K562 (cell line): ENCODE data around the gene PHTF2. TPM values are rescaled to one million over a fixed set of nuclear protein-coding genes. Genes with fewer than 3 reads are reported as not detected.

Experiments used
- ARID2 ChIP-seq: fragments of 450-650 bp; IDR thresholded peaks from 2 replicates; pipeline ENCODE4 v1.6.1; 2017; ENCODE audit warnings: antibody characterized with exemption, mild to moderate bottlenecking
- ETV5 ChIP-seq: sonication (generic); formaldehyde crosslinking; IDR thresholded peaks from 2 replicates; pipeline ENCODE4 v1.4.0; 2020; ENCODE audit warnings: low read depth, mild to moderate bottlenecking, missing genetic modification reagents
- HOXB6 ChIP-seq: fragments of 250-450 bp; sonication (Bioruptor Pico); IDR thresholded peaks from 2 replicates; pipeline ENCODE4 v1.5.1; 2022; ENCODE audit warnings: mild to moderate bottlenecking, borderline replicate concordance
- MEIS2 ChIP-seq: fragments of 450-650 bp; IDR thresholded peaks from 2 replicates; pipeline ENCODE4 v1.6.1; 2014; ENCODE audit warnings: mild to moderate bottlenecking; ENCODE audit not compliant: partially characterized antibody
- NCOA6 ChIP-seq: fragments of 450-650 bp; IDR thresholded peaks from 2 replicates; pipeline ENCODE4 v1.6.1; 2017; ENCODE audit warnings: mild to moderate bottlenecking
- RBM25 ChIP-seq: fragments of 200-400 bp; formaldehyde crosslinking; IDR thresholded peaks from 2 replicates; pipeline ENCODE4 v1.6.1; 2018; ENCODE audit warnings: low read length, low read depth, moderate library complexity; ENCODE audit not compliant: severe bottlenecking
- REST ChIP-seq, 2 experiments: fragments of 450-650 bp; formaldehyde crosslinking in 1 of 2; IDR thresholded peaks; 2 replicates each; pipeline versions ENCODE4 v1.4.0 to v1.6.1; 2014 to 2020; ENCODE audit warnings: mild to moderate bottlenecking in 2 of 2, borderline replicate concordance in 1 of 2, low read depth in 1 of 2
- SAP30 ChIP-seq: fragments of 200-600 bp; sonication (generic); IDR thresholded peaks from 2 replicates; pipeline ENCODE4 v1.6.1; 2012; ENCODE audit warnings: borderline replicate concordance, low read depth, mild to moderate bottlenecking, moderate library complexity, low read length, control low read depth, inconsistent platforms; ENCODE audit not compliant: insufficient read depth, poor library complexity, severe bottlenecking
- SMAD2 ChIP-seq: fragments of 150-350 bp; IDR thresholded peaks from 2 replicates; pipeline ENCODE4 v1.6.1; 2014; ENCODE audit warnings: low read depth, mild to moderate bottlenecking, low read length
- SP1 ChIP-seq: sonication (generic); formaldehyde crosslinking; IDR thresholded peaks from 2 replicates; pipeline ENCODE4 v1.8.1; 2022; ENCODE audit warnings: mild to moderate bottlenecking, missing genetic modification reagents
- TEAD4 ChIP-seq, 2 experiments: sonication (generic) in 1 of 2; formaldehyde crosslinking in 1 of 2; IDR thresholded peaks; 2 replicates each; pipeline versions ENCODE4 v1.6.1 to v1.8.0; 2012 to 2022; ENCODE audit warnings: borderline replicate concordance in 1 of 2, inconsistent platforms in 1 of 2, low read length in 1 of 2, mild to moderate bottlenecking in 1 of 2, missing genetic modification reagents in 1 of 2
- THRB ChIP-seq: fragments of 450-650 bp; formaldehyde crosslinking; conservative IDR thresholded peaks from 2 replicates; pipeline ENCODE4 v1.4.0; 2022; ENCODE audit warnings: mild to moderate bottlenecking, missing genetic modification characterization
- USF1 ChIP-seq: sonication (generic); formaldehyde crosslinking; IDR thresholded peaks from 2 replicates; pipeline ENCODE4 v1.9.0; 2022; ENCODE audit warnings: mild to moderate bottlenecking, missing genetic modification reagents
- ZBTB9 ChIP-seq: fragments of 450-650 bp; formaldehyde crosslinking; IDR thresholded peaks from 2 replicates; pipeline ENCODE4 v1.4.0; 2020; ENCODE audit warnings: mild to moderate bottlenecking, moderate library complexity
- polyA plus RNA-seq, 8 experiments: library from polyadenylated mRNA; depleted of rRNA in 4 of 8; stranded (reverse) in 5 of 8; unstranded in 3 of 8; fragments of >200 nt; fragmentation: Nextera tagmentation in 2 of 8; fragmentation: Illumina TruSeq in 1 of 8; extraction: Ambion mirVana in 2 of 8; extraction: Trizol in 1 of 8; gene quantifications; 2 replicates each; pipeline versions ENCODE4 v1.2.1 to v1.2.3, GENCODE V29; 2011 to 2014; ENCODE audit warnings: inconsistent platforms in 1 of 8, missing spikeins in 1 of 8
- total RNA-seq, 7 experiments: library from RNA; depleted of rRNA in 6 of 7; stranded (reverse); fragments of >200 nt in 6 of 7; fragmentation: Illumina TruSeq in 2 of 7; extraction: Trizol in 2 of 7; gene quantifications; 2 replicates each; pipeline versions ENCODE4 v1.2.1 to v1.2.3, GENCODE V29; 2011 to 2021; ENCODE audit warnings: low replicate concordance in 1 of 7

Gene PHTF2
- total and polyA plus RNA-seq, 9 of the 15 experiments (the other 6 are each of a cell fraction or from before 2014, with no cell fraction given): 17.9 to 43.6 (median 25.4) TPM

GRCh38 chr7:77855371-77856083 is 57.0 kb downstream of the PHTF2 start (continued):
- no peak for TF ChIP-seq ZBTB9
- TF ChIP-seq SP1: no peak
- no peak for TF ChIP-seq SMAD2
- no peak for TF ChIP-seq HOXB6 (CRISPR knock-in tag)
- no peak for TF ChIP-seq THRB (CRISPR knock-in tag)
- no peak for TF ChIP-seq RBM25
- no peak for TF ChIP-seq ARID2
- peak; percentile 40 for TF ChIP-seq SAP30
- TF ChIP-seq MEIS2: peak; percentile 74
- TF ChIP-seq REST (IDR thresholded peaks at IDR 0.05; ENCODE audit: borderline replicate concordance): 0 out of 2 replicates have a peak, but pooled peaks have one; percentile 16
- no peak for TF ChIP-seq REST (CRISPR knock-in tag; IDR thresholded peaks at IDR 0.05; ENCODE audit: low read depth)
- peak; percentile 78 for TF ChIP-seq USF1 (CRISPR knock-in tag)
- TF ChIP-seq ETV5 (CRISPR knock-in tag): no peak
- peak; percentile 46; the same call in 1 of the 2 replicates for TF ChIP-seq TEAD4 (IDR thresholded peaks at IDR 0.05; ENCODE audit: low read length)
- TF ChIP-seq TEAD4 (CRISPR knock-in tag; IDR thresholded peaks at IDR 0.05; ENCODE audit: borderline replicate concordance): no peak
- no peak for TF ChIP-seq NCOA6
